Choroid plexus epithelial cell (primary cell): ENCODE results near the gene ZNF443.
A peak's percentile ranks its signal among the peaks of the same experiment; 100 is the strongest.
"Not testable (repeated sequence)": the region's sequence is repeated elsewhere in the genome, so short reads cannot be mapped to it uniquely, and the experiment has no call there.

ENCODE experiments used
- DNase-seq: peaks from one replicate; pipeline ENCODE4 v3.0.0-alpha.2; 2010; ENCODE audit warnings: low read depth
- H3K4me3 ChIP-seq: 2 replicates; pipeline ENCODE4 v1.5.1; 2011; ENCODE audit warnings: low read depth, mild to moderate bottlenecking, control low read depth, low read length, moderate library complexity
- TF ChIP-seq, protein P1 (sequence below): conservative IDR thresholded peaks from 2 replicates; pipeline ENCODE4 v1.5.1; 2011; ENCODE audit warnings: low read depth, mild to moderate bottlenecking, control low read depth, inconsistent platforms, low read length, moderate library complexity

Gene ZNF443

DNA sequence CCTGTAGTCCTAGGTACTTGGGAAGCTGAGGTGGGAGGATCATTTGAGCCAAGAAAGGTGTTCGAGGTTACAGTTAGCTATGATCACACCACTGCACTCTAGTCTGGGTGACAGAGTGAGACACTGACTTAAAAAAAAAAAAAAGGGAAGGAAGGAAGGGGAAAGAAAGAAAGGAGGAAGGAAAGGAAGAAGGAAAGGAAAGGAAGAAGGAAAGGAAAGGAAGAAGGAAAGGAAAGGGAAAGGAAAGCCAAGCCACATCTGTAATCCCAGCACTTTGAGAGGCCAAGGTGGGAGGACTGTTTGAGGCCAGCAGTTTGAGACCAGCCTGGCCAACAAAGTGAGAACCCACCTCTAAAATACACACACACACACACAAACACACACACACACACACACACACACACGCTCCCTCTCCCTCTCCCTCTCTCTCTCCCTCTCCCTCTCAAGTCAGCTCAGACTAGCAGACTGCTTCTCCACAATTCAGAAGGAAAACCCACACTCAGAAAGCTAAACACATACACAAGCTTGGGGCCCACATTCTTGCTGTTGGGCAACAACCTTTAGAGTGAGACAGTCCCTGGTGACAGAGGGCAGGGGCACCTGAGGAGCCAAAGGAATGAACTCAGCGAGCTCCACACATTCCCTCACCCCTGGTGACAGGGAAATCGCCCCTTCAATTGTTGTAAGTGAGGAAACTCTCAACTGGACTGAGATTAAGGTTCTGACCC, 41.1 kb upstream of the ZNF443 start:
- TF ChIP-seq, protein P1, sequence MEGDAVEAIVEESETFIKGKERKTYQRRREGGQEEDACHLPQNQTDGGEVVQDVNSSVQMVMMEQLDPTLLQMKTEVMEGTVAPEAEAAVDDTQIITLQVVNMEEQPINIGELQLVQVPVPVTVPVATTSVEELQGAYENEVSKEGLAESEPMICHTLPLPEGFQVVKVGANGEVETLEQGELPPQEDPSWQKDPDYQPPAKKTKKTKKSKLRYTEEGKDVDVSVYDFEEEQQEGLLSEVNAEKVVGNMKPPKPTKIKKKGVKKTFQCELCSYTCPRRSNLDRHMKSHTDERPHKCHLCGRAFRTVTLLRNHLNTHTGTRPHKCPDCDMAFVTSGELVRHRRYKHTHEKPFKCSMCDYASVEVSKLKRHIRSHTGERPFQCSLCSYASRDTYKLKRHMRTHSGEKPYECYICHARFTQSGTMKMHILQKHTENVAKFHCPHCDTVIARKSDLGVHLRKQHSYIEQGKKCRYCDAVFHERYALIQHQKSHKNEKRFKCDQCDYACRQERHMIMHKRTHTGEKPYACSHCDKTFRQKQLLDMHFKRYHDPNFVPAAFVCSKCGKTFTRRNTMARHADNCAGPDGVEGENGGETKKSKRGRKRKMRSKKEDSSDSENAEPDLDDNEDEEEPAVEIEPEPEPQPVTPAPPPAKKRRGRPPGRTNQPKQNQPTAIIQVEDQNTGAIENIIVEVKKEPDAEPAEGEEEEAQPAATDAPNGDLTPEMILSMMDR, result no peak
- peak; percentile 5 for DNase-seq
- H3K4me3 ChIP-seq, result no peak overlapping the region

- TF ChIP-seq, protein P1, result no peak
- DNase-seq, result no peak
- no peak overlapping the region for H3K4me3 ChIP-seq
Measured at GRCh38 chr19:12478234-12478941, 37.6 kb upstream of the ZNF443 start.

GRCh38 chr19:12467651-12468050, 26.8 kb upstream of the ZNF443 start:
- not testable (repeated sequence) for H3K4me3 ChIP-seq, DNase-seq

- TF ChIP-seq, protein P1, result no peak
- no peak overlapping the region for H3K4me3 ChIP-seq
- no peak for DNase-seq
Measured at GRCh38 chr19:12465211-12465610, 24.4 kb upstream of the ZNF443 start.

DNA sequence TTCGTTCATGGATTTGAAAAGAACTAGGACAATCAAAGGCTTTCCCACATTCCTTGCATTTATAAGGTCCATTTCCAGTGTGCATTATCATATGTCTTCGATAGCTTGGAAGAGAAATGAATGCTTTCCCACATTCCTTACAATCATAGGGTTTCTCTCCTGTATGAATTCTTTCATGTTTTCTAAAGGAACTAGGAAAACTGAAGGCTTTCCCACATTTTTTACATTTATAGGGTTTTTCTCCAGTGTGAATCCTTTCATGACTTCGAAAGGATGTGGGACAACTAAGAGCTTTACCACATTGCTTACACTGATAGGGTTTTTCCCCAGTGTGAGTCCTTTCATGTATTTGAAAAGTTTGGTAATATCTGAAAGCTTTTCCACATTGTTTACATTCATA, 23.9 kb upstream of the ZNF443 start:
- DNase-seq, result no peak
- no peak overlapping the region for H3K4me3 ChIP-seq
- TF ChIP-seq, protein P1, result no peak

DNA sequence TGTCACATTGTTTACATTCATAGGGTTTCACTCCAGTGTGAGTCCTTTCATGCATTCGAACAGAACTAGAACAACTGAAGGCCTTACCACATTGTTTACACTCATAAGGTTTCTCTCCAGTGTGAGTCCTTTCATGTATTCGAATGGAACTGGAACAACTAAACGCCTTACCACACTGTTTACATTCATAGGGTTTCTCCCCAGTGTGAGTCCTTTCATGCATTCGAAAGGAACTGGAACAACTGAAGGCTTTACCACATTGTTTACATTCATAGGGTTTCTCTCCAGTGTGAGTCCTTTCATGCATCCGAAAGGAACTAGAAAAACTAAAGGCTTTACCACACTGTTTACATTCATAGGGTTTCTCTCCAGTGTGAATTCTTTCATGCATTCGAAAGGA, 23.3 kb upstream of the ZNF443 start:
- not testable (repeated sequence) for DNase-seq, H3K4me3 ChIP-seq

DNA sequence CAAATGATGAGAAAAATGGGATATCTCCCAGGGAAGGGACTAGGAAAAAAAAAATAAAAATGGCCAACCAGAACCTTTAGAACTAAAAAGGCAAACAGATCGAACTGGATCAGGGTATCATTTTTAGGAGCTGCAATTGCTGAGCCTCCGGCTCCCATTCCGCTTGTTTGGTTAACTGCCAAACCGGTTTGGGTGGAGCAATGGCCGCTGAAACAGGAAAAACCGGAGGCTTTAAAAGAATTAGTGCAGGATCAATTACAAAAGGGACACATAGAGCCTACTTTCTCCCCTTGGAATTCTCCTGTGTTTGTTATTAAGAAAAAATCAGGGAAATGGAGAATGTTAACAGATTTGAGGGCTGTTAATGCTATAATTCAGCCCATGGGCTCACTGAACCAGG, 12.7 kb upstream of the ZNF443 start:
- no peak overlapping the region for H3K4me3 ChIP-seq
- DNase-seq, result no peak
- TF ChIP-seq, protein P1, result no peak

DNA sequence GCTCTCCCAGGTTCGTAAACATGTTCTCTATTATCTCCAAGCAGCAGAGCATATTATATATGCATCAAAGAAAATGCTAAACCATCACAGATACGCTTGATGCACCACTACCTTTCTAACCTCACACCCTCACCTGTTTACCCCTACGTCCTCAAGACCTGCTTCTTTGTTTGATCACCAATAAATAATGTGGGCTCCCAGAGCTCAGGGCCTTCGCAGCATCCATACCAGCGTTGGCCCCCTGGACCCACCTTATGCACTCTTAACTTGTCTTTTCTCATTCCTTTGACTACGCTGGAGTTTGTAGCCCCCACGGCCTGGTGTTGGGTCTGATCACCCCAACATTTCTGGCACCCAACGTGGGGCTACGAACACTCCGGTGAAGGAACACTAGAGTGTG, 10.0 kb upstream of the ZNF443 start:
- H3K4me3 ChIP-seq, result no peak overlapping the region
- no peak for DNase-seq
- TF ChIP-seq, protein P1, result no peak
